ENCODE measurements around the gene SPINK7.
"Not testable (repeated sequence)": the region's sequence is repeated elsewhere in the genome, so short reads cannot be mapped to it uniquely, and the experiment has no call there.

The SPINK7 gene

GRCh38 chr5:148312153-148312552 is at the start of gene SPINK7:
Gene SPINK7, plus strand, starts transcription at chr5:148312423. Its CDS starts 61 bp downstream, at chr5:148312484.
- DNase-seq (ENCODE audit: low read depth in 1 of 2, low spot score in 1 of 2) = no peak

GRCh38 chr5:148267962-148268361 is 44.3 kb upstream of the SPINK7 start:
- no peak for DNase-seq (ENCODE audit: low read depth in 1 of 2, low spot score in 1 of 2)

- DNase-seq (ENCODE audit: low read depth in 1 of 2, low spot score in 1 of 2) = no peak
These were observed 43.7 kb upstream of the SPINK7 start, which contains the start of gene SPINK13 for GRCh38 chr5:148268566-148268965. Gene SPINK13, plus strand, starts transcription at chr5:148268794. Its CDS starts 1,279 bp downstream, at chr5:148270073.

- not testable (repeated sequence) for DNase-seq (ENCODE audit: low read depth in 1 of 2, low spot score in 1 of 2)
These were observed 37.1 kb upstream of the SPINK7 start for GRCh38 chr5:148275129-148275528.

GRCh38 chr5:148280893-148281292 is 31.3 kb upstream of the SPINK7 start:
- DNase-seq (ENCODE audit: low read depth in 1 of 2, low spot score in 1 of 2) = peak in 1 of 2 donors; percentile 0

GRCh38 chr5:148281336-148281735 is 30.9 kb upstream of the SPINK7 start:
- not testable (repeated sequence) for DNase-seq (ENCODE audit: low read depth in 1 of 2, low spot score in 1 of 2)

- DNase-seq (ENCODE audit: low read depth in 1 of 2, low spot score in 1 of 2) = no peak
These were observed 21.7 kb upstream of the SPINK7 start for GRCh38 chr5:148290271-148291195.

GRCh38 chr5:148297731-148298130 is 14.5 kb upstream of the SPINK7 start:
- DNase-seq (ENCODE audit: low read depth in 1 of 2, low spot score in 1 of 2) = no peak

GRCh38 chr5:148306446-148306845 is 5.8 kb upstream of the SPINK7 start:
- DNase-seq (ENCODE audit: low read depth in 1 of 2, low spot score in 1 of 2) = no peak

- DNase-seq (ENCODE audit: low read depth in 1 of 2, low spot score in 1 of 2) = no peak
These were observed 3.2 kb upstream of the SPINK7 start for GRCh38 chr5:148309019-148309418.

- no peak for DNase-seq (ENCODE audit: low read depth in 1 of 2, low spot score in 1 of 2)
These were observed 2.5 kb upstream of the SPINK7 start for GRCh38 chr5:148309746-148310145.

GRCh38 chr5:148311484-148311883 is 739 bp upstream of the SPINK7 start:
- no peak for DNase-seq (ENCODE audit: low read depth in 1 of 2, low spot score in 1 of 2)

- no peak for DNase-seq (ENCODE audit: low read depth in 1 of 2, low spot score in 1 of 2)
These were observed 2.0 kb downstream of the SPINK7 start for GRCh38 chr5:148314187-148314586.

GRCh38 chr5:148314731-148315130 is 2.5 kb downstream of the SPINK7 start:
- no peak for DNase-seq (ENCODE audit: low read depth in 1 of 2, low spot score in 1 of 2)

- peak in 1 of 2 donors; percentile 3 for DNase-seq (ENCODE audit: low read depth in 1 of 2, low spot score in 1 of 2)
These were observed 8.1 kb downstream of the SPINK7 start for GRCh38 chr5:148320011-148320963.

- DNase-seq (ENCODE audit: low read depth in 1 of 2, low spot score in 1 of 2) = no peak
These were observed 21.1 kb downstream of the SPINK7 start for GRCh38 chr5:148333262-148333849.

GRCh38 chr5:148335259-148335658 is 23.0 kb downstream of the SPINK7 start, which contains the start of gene SPINK9:
Gene SPINK9, plus strand, starts transcription at chr5:148335559. Its CDS starts 55 bp downstream, at chr5:148335614.
- DNase-seq (ENCODE audit: low read depth in 1 of 2, low spot score in 1 of 2) = no peak

GRCh38 chr5:148336704-148337435 is 24.6 kb downstream of the SPINK7 start:
- no peak for DNase-seq (ENCODE audit: low read depth in 1 of 2, low spot score in 1 of 2)

- DNase-seq (ENCODE audit: low read depth in 1 of 2, low spot score in 1 of 2) = no peak
These were observed 30.3 kb downstream of the SPINK7 start for GRCh38 chr5:148342371-148343045.

- DNase-seq (ENCODE audit: low read depth in 1 of 2, low spot score in 1 of 2) = no peak
These were observed 30.8 kb downstream of the SPINK7 start for GRCh38 chr5:148343046-148343407.
